ENCODE results near the gene SLC7A6. TPM values are rescaled to one million over a fixed set of nuclear protein-coding genes. Genes with fewer than 3 reads are reported as not detected.

The SLC7A6 gene
- total and polyA plus RNA-seq, 2 of the 13 experiments (the other 11 are each of a cell fraction or from before 2014, with no cell fraction given): 35.8 to 70.8 TPM

GRCh38 chr16:68274441-68274840 lies 10.1 kb downstream of the SLC7A6 start (continued):
- TF ChIP-seq ZNF30 (CRISPR knock-in tag; IDR thresholded peaks at IDR 0.05): no peak
- TF ChIP-seq ZNF296 (CRISPR knock-in tag; conservative IDR thresholded peaks at IDR 0.05): no peak
- TF ChIP-seq LCORL (IDR thresholded peaks at IDR 0.05): no peak
- TF ChIP-seq LCORL (CRISPR knock-in tag; IDR thresholded peaks at IDR 0.05): no peak

- Histone ChIP-seq H3K27ac (ENCODE audit: extremely low read length, insufficient read depth, low read length) (peak overlapping the region; percentile 52), H3K4me2 (ENCODE audit: low read depth, low read length) (peak overlapping the region; percentile 48), H3K4me3 (replicated peaks in 1 of 3; ENCODE audit: insufficient read depth in 1 of 3, low read depth in 2 of 3, low read length in 3 of 3) (no peak overlapping the region), H3K4me1 (ENCODE audit: insufficient read depth, low read length) (peaks cover 67% of the 10 kb centered on the region), H3K36me3 (replicated peaks in 1 of 2; ENCODE audit: control insufficient read depth in 1 of 2, insufficient read depth in 2 of 2, low read length in 2 of 2) (peaks cover 20 to 44% of the 10 kb centered on the region in 2 experiments), H4K20me1 (ENCODE audit: insufficient read depth, low read length) (peaks cover 9% of the 10 kb centered on the region; the same call in 1 of the 2 replicates), H3K9me3 (ENCODE audit: low read length) (no peaks in the 10 kb centered on the region), H2AFZ (ENCODE audit: low read length) (no peak overlapping the region), H3K27me3 (ENCODE audit: control insufficient read depth in 1 of 2, insufficient read depth in 2 of 2, low read length in 2 of 2) (no peaks in the 10 kb centered on the region), H3K79me2 (ENCODE audit: insufficient read depth, low read length) (peaks cover 52% of the 10 kb centered on the region), H3K9ac (ENCODE audit: insufficient read depth, low read depth, low read length) (peak overlapping the region; percentile 27; the same call in 1 of the 2 replicates)
- 53% methylated on average over 4 of the region's 4 CpGs for WGBS (ENCODE audit: low lambda C conversion rate)
- peak; percentile 58 for FAIRE-seq
- ChIA-PET CTCF (ENCODE audit: low intra/inter-chr PET ratio, low total read pairs) (no interaction called here), POLR2A (interaction anchor here (1.1 to 2.4 kb wide), 3 partner anchors 9 to 36 kb away, joined by 3 to 16 read pairs (median 10); partner anchors contain the start of genes PRMT7, SLC7A6 and SLC7A6OS)
- intact Hi-C loops (cut with micrococcal nuclease; ENCODE audit: unreplicated experiment): no loop called here
- ATAC-seq: peak; percentile 24; the same call in 1 of the 3 replicates
- BruUV-seq (replicated peaks): TSS peak; percentile 35
- peak; percentile 35 for DNase-seq (ENCODE audit: low spot score)
- in situ Hi-C loops (cut with HindIII; ENCODE audit: extremely low pct_ligation_motif_present, low pct_unique_long_range_greater_than_20kb): no loop called here
- no peak for TF ChIP-seq ZNF337 (CRISPR knock-in tag; IDR thresholded peaks at IDR 0.05; ENCODE audit: borderline replicate concordance, low read depth)
- TF ChIP-seq TFAP4 (IDR thresholded peaks at IDR 0.05; ENCODE audit: borderline replicate concordance, low read depth): peak; percentile 67
- peak; percentile 44; the same call in 1 of the 2 replicates for TF ChIP-seq HDAC1 (CRISPR knock-in tag; IDR thresholded peaks at IDR 0.05)
- TF ChIP-seq ZNF121 (CRISPR knock-in tag; IDR thresholded peaks at IDR 0.05): no peak
- peak; percentile 72; the same call in 2 of the 3 replicates for TF ChIP-seq MXI1 (IDR thresholded peaks at IDR 0.05; ENCODE audit: borderline replicate concordance, low read depth, low read length)
- peak; percentile 19 for TF ChIP-seq XRCC5 (optimal IDR thresholded peaks at IDR 0.05; ENCODE audit: low read length)
- TF ChIP-seq ZNF646 (CRISPR knock-in tag; IDR thresholded peaks at IDR 0.05): 0 out of 2 replicates have a peak, but pooled peaks have one; percentile 16
- TF ChIP-seq TGIF2 (CRISPR knock-in tag; IDR thresholded peaks at IDR 0.05): peak; percentile 91
- TF ChIP-seq ZFP36L1 (CRISPR knock-in tag; IDR thresholded peaks at IDR 0.05): no peak
- no peak for TF ChIP-seq FOXA1 (IDR thresholded peaks at IDR 0.05)
- peak; percentile 35; the same call in 1 of the 2 replicates for TF ChIP-seq FOXA1 (CRISPR knock-in tag; IDR thresholded peaks at IDR 0.05)
- TF ChIP-seq SIN3A (IDR thresholded peaks at IDR 0.05; ENCODE audit: borderline replicate concordance, low read depth, low read length): 0 out of 2 replicates have a peak, but pooled peaks have one; percentile 55
- peak; percentile 74 for TF ChIP-seq SAP130 (CRISPR knock-in tag; IDR thresholded peaks at IDR 0.05; ENCODE audit: low read depth)
- TF ChIP-seq MAX (IDR thresholded peaks at IDR 0.05): peak; percentile 45; the same call in 1 of the 2 replicates
These were observed 11.4 kb downstream of the SLC7A6 start for GRCh38 chr16:68275611-68276191.
